Neuronal stem cell (in vitro differentiated cells): Measurements from ENCODE around the gene CLEC7A.

Experiments used
- DNase-seq: peaks from one replicate; pipeline ENCODE4 v3.0.0-alpha.2; 2013; ENCODE audit warnings: low spot score
- H2AFZ ChIP-seq: one replicate; pipeline ENCODE4 v1.6.1; 2013; ENCODE audit warnings: mild to moderate bottlenecking, low read length, inconsistent platforms
- H2AK5ac ChIP-seq: 2 replicates; pipeline ENCODE4 v1.6.1; 2013; ENCODE audit warnings: low read depth, mild to moderate bottlenecking, inconsistent platforms, low read length, moderate library complexity, mixed read lengths
- H2BK120ac ChIP-seq: 2 replicates; pipeline ENCODE4 v1.6.1; 2013; ENCODE audit warnings: low read depth, mild to moderate bottlenecking, inconsistent platforms, low read length, moderate library complexity, mixed read lengths
- H2BK12ac ChIP-seq: one replicate; pipeline ENCODE4 v1.6.1; 2013; ENCODE audit warnings: low read length, inconsistent platforms
- H2BK15ac ChIP-seq: 2 replicates; pipeline ENCODE4 v1.6.1; 2013; ENCODE audit warnings: mild to moderate bottlenecking, low read length, inconsistent platforms, mixed read lengths
- H2BK5ac ChIP-seq: one replicate; pipeline ENCODE4 v1.6.1; 2013; ENCODE audit warnings: inconsistent platforms, mild to moderate bottlenecking, low read length, moderate library complexity
- H3K14ac ChIP-seq: one replicate; pipeline ENCODE4 v1.6.1; 2013; ENCODE audit warnings: low read length, inconsistent platforms
- H3K18ac ChIP-seq: 2 replicates; pipeline ENCODE4 v1.6.1; 2013; ENCODE audit warnings: low read length, inconsistent platforms
- H3K23ac ChIP-seq: 2 replicates; pipeline ENCODE4 v1.6.1; 2013; ENCODE audit warnings: low read depth, mild to moderate bottlenecking, mixed read lengths, low read length, inconsistent platforms; ENCODE audit not compliant: poor library complexity
- H3K27ac ChIP-seq: replicated peaks from 3 replicates; pipeline ENCODE4 v1.5.1; 2013; ENCODE audit warnings: low read length, inconsistent platforms
- H3K27me3 ChIP-seq, 3 experiments: 2 replicates each; pipeline ENCODE4 v1.6.1; 2013; ENCODE audit warnings: low read length in 3 of 3, mild to moderate bottlenecking in 2 of 3, inconsistent platforms in 1 of 3, low read depth in 1 of 3, mixed read lengths in 1 of 3, moderate library complexity in 1 of 3; ENCODE audit not compliant: control insufficient read depth in 3 of 3, insufficient read depth in 3 of 3
- H3K36me3 ChIP-seq, 2 donors: replicated peaks in 1 of 2; 2 replicates each; pipeline ENCODE4 v1.6.1; 2013; ENCODE audit warnings: low read length in 2 of 2; ENCODE audit not compliant: control insufficient read depth in 2 of 2, insufficient read depth in 2 of 2
- H3K4ac ChIP-seq: 2 replicates; pipeline ENCODE4 v1.6.1; 2013; ENCODE audit warnings: inconsistent platforms, mild to moderate bottlenecking, low read length, moderate library complexity
- H3K4me1 ChIP-seq, 2 donors: 1 replicate in 1 of 2; 2 replicates in 1 of 2; pipeline ENCODE4 v1.6.1; 2013; ENCODE audit warnings: low read length in 2 of 2, low read depth in 1 of 2; ENCODE audit not compliant: control insufficient read depth in 2 of 2, insufficient read depth in 1 of 2
- H3K4me2 ChIP-seq: one replicate; pipeline ENCODE4 v1.6.1; 2013; ENCODE audit warnings: mild to moderate bottlenecking, low read length, inconsistent platforms; ENCODE audit not compliant: insufficient read depth, poor library complexity, severe bottlenecking
- H3K4me3 ChIP-seq, 2 donors: 2 replicates each; pipeline ENCODE4 v1.5.1; 2013; ENCODE audit warnings: low read length in 2 of 2, mild to moderate bottlenecking in 2 of 2, inconsistent platforms in 1 of 2, moderate library complexity in 1 of 2
- H3K79me1 ChIP-seq: one replicate; pipeline ENCODE4 v1.6.1; 2013; ENCODE audit warnings: low read depth, mild to moderate bottlenecking, inconsistent platforms, low read length, moderate library complexity
- H3K9ac ChIP-seq: one replicate; pipeline ENCODE4 v1.6.1; 2013; ENCODE audit warnings: mild to moderate bottlenecking, low read depth, low read length, inconsistent platforms; ENCODE audit not compliant: poor library complexity
- H3K9me3 ChIP-seq, 2 donors: replicated peaks in 1 of 2; 2 replicates each; pipeline versions ENCODE3 to v1.6.1; 2013; ENCODE audit warnings: low read length in 2 of 2, mild to moderate bottlenecking in 2 of 2, inconsistent platforms in 1 of 2, low read depth in 1 of 2, mixed read lengths in 1 of 2, moderate library complexity in 1 of 2; ENCODE audit not compliant: control insufficient read depth in 2 of 2, insufficient read depth in 1 of 2
- H4K8ac ChIP-seq: one replicate; pipeline ENCODE4 v1.6.1; 2013; ENCODE audit warnings: low read depth, mild to moderate bottlenecking, inconsistent platforms, low read length, moderate library complexity
- H4K91ac ChIP-seq: one replicate; pipeline ENCODE4 v1.6.1; 2013; ENCODE audit warnings: low read length, low read depth, mild to moderate bottlenecking, inconsistent platforms; ENCODE audit not compliant: poor library complexity
- WGBS, 2 donors: extraction: QIAGEN DNeasy Blood & Tissue Kit; methylation state at CpG; one replicate each; pipeline ENCODE4 v1.1.7; 2013; ENCODE audit warnings: missing lambda C conversion rate in 2 of 2, mixed read lengths in 1 of 2; ENCODE audit not compliant: insufficient read length in 2 of 2, insufficient replicate concordance in 1 of 2; ENCODE audit errors: extremely low coverage in 2 of 2; 5-methylcytosine and 5-hydroxymethylcytosine counted together

The CLEC7A gene

DNA sequence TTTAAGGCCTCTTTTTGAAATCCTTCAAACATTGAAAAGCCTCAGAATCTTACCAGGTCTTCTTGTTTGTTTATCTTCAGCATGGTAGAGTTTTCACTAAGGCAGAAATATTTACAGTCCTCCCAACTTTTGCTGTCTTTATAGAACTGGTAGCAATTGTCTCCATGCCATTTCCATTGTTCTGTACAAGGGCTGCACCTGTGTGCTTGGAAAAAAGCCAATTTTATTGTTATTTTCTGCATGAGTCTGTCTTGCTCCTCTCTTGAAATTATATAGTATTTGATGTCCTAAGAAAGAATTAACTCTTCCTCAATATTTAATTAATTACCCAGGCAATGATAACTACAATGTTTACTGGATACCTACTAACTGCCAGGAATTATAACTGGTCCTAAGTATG, 54.5 kb downstream of the CLEC7A start:
- no peak overlapping the region for H2BK12ac ChIP-seq
- no peaks in the 10 kb centered on the region for H3K4me1 ChIP-seq
- no peaks in the 10 kb centered on the region for H3K9me3 ChIP-seq
- no peak overlapping the region for H3K14ac ChIP-seq
- H2AFZ ChIP-seq: no peak overlapping the region
- no peak overlapping the region for H3K9ac ChIP-seq
- H3K27ac ChIP-seq: no peak overlapping the region
- H3K18ac ChIP-seq: no peak overlapping the region
- H2AK5ac ChIP-seq: no peak overlapping the region
- H3K23ac ChIP-seq: no peak overlapping the region
- no peak for DNase-seq
- peaks cover 0 to 2% (median 0%) of the 10 kb centered on the region in 3 experiments for H3K27me3 ChIP-seq
- H3K4me2 ChIP-seq: no peak overlapping the region
- H2BK5ac ChIP-seq: no peak overlapping the region
- no peak overlapping the region for H2BK120ac ChIP-seq
- H4K91ac ChIP-seq: no peak overlapping the region
- H2BK15ac ChIP-seq: no peak overlapping the region
- no peaks in the 10 kb centered on the region for H3K36me3 ChIP-seq
- H4K8ac ChIP-seq: no peak overlapping the region
- no peak overlapping the region for H3K4me3 ChIP-seq
- H3K79me1 ChIP-seq: no peaks in the 10 kb centered on the region
- H3K4ac ChIP-seq: no peak overlapping the region

DNA sequence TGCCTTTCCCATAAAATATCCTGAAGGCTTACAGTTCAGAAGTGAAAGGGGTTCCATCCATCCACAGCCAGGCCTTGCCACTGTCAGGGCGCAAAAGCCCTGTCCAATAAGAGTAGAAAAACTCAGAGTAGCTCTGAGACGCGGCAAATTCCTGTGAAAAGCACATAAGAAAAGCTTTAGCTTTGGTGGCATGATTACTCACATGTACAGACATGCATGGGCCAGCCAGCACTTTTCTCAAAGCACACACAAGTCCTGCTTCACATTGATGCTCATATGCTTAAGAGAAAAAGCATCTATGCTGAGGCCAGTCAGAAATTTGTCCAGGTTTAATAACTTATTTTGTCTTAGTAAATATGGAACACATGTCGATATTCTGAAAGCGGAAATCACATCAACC, 56.7 kb downstream of the CLEC7A start:
- Histone ChIP-seq H3K4me3 (no peak overlapping the region), H3K27me3 (peaks cover 0 to 2% (median 0%) of the 10 kb centered on the region in 3 experiments), H2BK120ac (no peak overlapping the region), H3K9ac (no peak overlapping the region), H3K14ac (no peak overlapping the region), H2AK5ac (no peak overlapping the region), H3K4ac (no peak overlapping the region), H3K18ac (no peak overlapping the region), H3K4me2 (no peak overlapping the region), H3K36me3 (no peaks in the 10 kb centered on the region), H2AFZ (no peak overlapping the region), H3K79me1 (no peaks in the 10 kb centered on the region), H2BK5ac (no peak overlapping the region), H3K27ac (no peak overlapping the region), H3K23ac (no peak overlapping the region), H4K91ac (no peak overlapping the region), H4K8ac (no peak overlapping the region), H2BK12ac (no peak overlapping the region), H3K9me3 (no peaks in the 10 kb centered on the region), H3K4me1 (peaks cover 0 to 2% of the 10 kb centered on the region in 2 donors), H2BK15ac (no peak overlapping the region)
- WGBS, 2 donors: no CpG with 5 or more reads among the region's 5 CpGs
- no peak for DNase-seq

DNA sequence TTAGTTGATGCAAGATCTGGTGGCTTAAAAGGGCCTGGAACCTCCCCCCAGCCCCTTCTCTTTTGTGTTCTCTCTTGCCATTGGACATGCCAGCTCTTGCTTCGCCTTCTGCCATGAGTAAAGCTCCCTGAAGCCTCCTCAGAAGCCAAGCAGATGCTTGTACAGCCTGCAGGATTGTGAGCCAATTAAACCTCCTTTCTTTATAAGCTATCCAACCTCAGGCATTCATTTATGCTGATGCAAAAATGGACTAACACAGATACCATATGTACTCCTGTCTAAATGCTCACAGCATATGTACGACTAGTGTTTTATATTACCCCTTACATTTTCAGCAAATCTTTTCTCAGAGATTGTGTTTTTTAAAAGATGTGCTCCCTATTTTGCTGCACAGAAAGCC, 57.9 kb downstream of the CLEC7A start:
- Histone ChIP-seq H3K23ac (no peak overlapping the region), H3K4ac (no peak overlapping the region), H3K36me3 (no peaks in the 10 kb centered on the region), H2BK120ac (no peak overlapping the region), H2BK12ac (no peak overlapping the region), H2AK5ac (no peak overlapping the region), H3K14ac (no peak overlapping the region), H3K4me3 (no peak overlapping the region), H4K91ac (no peak overlapping the region), H3K27ac (no peak overlapping the region), H3K9ac (no peak overlapping the region), H3K27me3 (peaks cover 0 to 2% (median 0%) of the 10 kb centered on the region in 3 experiments), H2BK15ac (no peak overlapping the region), H3K79me1 (no peaks in the 10 kb centered on the region), H3K9me3 (no peaks in the 10 kb centered on the region), H3K18ac (no peak overlapping the region), H2AFZ (no peak overlapping the region), H2BK5ac (no peak overlapping the region), H3K4me2 (no peak overlapping the region), H4K8ac (no peak overlapping the region), H3K4me1 (peaks cover 0 to 2% of the 10 kb centered on the region in 2 donors)
- no CpG with 5 or more reads among the region's 2 CpGs for WGBS, 2 donors
- DNase-seq: no peak

DNA sequence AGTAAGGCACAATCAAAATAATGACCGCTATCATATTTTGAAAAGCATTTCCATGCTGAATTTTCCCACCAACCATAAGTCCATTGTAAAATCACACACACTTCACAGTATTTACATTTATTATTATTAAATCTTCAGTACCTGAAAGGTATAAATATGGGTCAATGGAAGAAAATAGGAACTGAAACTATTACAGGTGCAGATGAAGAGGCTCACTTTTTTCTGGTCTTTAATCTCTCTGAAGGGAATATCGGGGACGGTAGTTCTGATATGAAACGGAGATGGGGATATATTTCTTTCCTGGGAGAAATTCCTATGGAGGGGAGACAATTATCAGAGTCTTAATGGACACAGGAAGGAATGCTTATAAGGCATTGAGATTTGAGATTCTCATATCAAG, 59.6 kb downstream of the CLEC7A start:
- Histone ChIP-seq H3K9me3 (no peaks in the 10 kb centered on the region), H2BK5ac (no peak overlapping the region), H4K91ac (no peak overlapping the region), H3K23ac (no peak overlapping the region), H3K4me3 (no peak overlapping the region), H3K27ac (no peak overlapping the region), H3K4me1 (peaks cover 0 to 2% of the 10 kb centered on the region in 2 donors), H3K18ac (no peak overlapping the region), H2AK5ac (no peak overlapping the region), H2BK12ac (no peak overlapping the region), H2AFZ (no peak overlapping the region), H4K8ac (no peak overlapping the region), H3K36me3 (no peaks in the 10 kb centered on the region), H3K9ac (no peak overlapping the region), H3K4me2 (no peak overlapping the region), H3K14ac (no peak overlapping the region), H3K4ac (no peak overlapping the region), H2BK15ac (no peak overlapping the region), H3K27me3 (peaks cover 0 to 2% (median 0%) of the 10 kb centered on the region in 3 experiments), H2BK120ac (no peak overlapping the region), H3K79me1 (no peaks in the 10 kb centered on the region)
- no CpG with 5 or more reads among the region's 4 CpGs for WGBS, 2 donors
- DNase-seq: no peak
